ENCODE data around the gene SHROOM1. TPM values are rescaled to one million over a fixed set of nuclear protein-coding genes. Genes with fewer than 3 reads are reported as not detected.
"Not testable (repeated sequence)": the region's sequence is repeated elsewhere in the genome, so short reads cannot be mapped to it uniquely, and the experiment has no call there.

Gene SHROOM1
- 0.91 and 9.0 TPM in 2 replicates for total RNA-seq (2014; rRNA removed; shearing (Covaris generic))

- no peak for DNase-seq (ENCODE audit: low spot score)
Measured at GRCh38 chr5:132830436-132831094, at the start of gene SHROOM1. Gene SHROOM1 (minus strand): TSS chr5:132830647. CDS start chr5:132826140, 4,507 bp downstream.

- peak; percentile 44 for DNase-seq (ENCODE audit: low spot score)
Measured at GRCh38 chr5:132877938-132878337, 47.5 kb upstream of the SHROOM1 start.

- DNase-seq (ENCODE audit: low spot score), result no peak
Measured at GRCh38 chr5:132877466-132877865, 47.0 kb upstream of the SHROOM1 start.

- no peak for DNase-seq (ENCODE audit: low spot score)
Measured at GRCh38 chr5:132876020-132876759, 45.7 kb upstream of the SHROOM1 start.

- DNase-seq (ENCODE audit: low spot score), result no peak
Measured at GRCh38 chr5:132873930-132874271, 43.5 kb upstream of the SHROOM1 start.

GRCh38 chr5:132873119-132873929, 42.9 kb upstream of the SHROOM1 start, which contains the start of gene LEAP2:
Gene LEAP2 (plus strand): TSS chr5:132873668. CDS start chr5:132873695, 27 bp downstream.
- no peak for DNase-seq (ENCODE audit: low spot score)

GRCh38 chr5:132872788-132873118, 42.3 kb upstream of the SHROOM1 start:
- DNase-seq (ENCODE audit: low spot score), result no peak

- no peak for DNase-seq (ENCODE audit: low spot score)
Measured at GRCh38 chr5:132871459-132872284, 41.2 kb upstream of the SHROOM1 start.

GRCh38 chr5:132870801-132871200, 40.4 kb upstream of the SHROOM1 start:
- DNase-seq (ENCODE audit: low spot score), result no peak

GRCh38 chr5:132868754-132869153, 38.3 kb upstream of the SHROOM1 start:
- no peak for DNase-seq (ENCODE audit: low spot score)

GRCh38 chr5:132867046-132867451, 36.6 kb upstream of the SHROOM1 start:
- no peak for DNase-seq (ENCODE audit: low spot score)

GRCh38 chr5:132866342-132867045, 36.0 kb upstream of the SHROOM1 start, which contains the start of the genes GDF9 and UQCRQ:
Gene GDF9 (minus strand): TSS chr5:132866469. CDS start chr5:132864533, 1,936 bp downstream.
Gene UQCRQ (plus strand): TSS chr5:132866642. CDS start chr5:132866882, 240 bp downstream.
- DNase-seq (ENCODE audit: low spot score), result peak; percentile 100

GRCh38 chr5:132865668-132866341, 35.4 kb upstream of the SHROOM1 start:
- no peak for DNase-seq (ENCODE audit: low spot score)

GRCh38 chr5:132860742-132861141, 30.3 kb upstream of the SHROOM1 start:
- DNase-seq (ENCODE audit: low spot score), result no peak

GRCh38 chr5:132859889-132860437, 29.5 kb upstream of the SHROOM1 start:
- no peak for DNase-seq (ENCODE audit: low spot score)

GRCh38 chr5:132856011-132856410, 25.6 kb upstream of the SHROOM1 start:
- DNase-seq (ENCODE audit: low spot score), result no peak

GRCh38 chr5:132854992-132855391, 24.5 kb upstream of the SHROOM1 start:
- DNase-seq (ENCODE audit: low spot score), result not testable (repeated sequence)

- no peak for DNase-seq (ENCODE audit: low spot score)
Measured at GRCh38 chr5:132854301-132854700, 23.9 kb upstream of the SHROOM1 start.

- DNase-seq (ENCODE audit: low spot score), result no peak
Measured at GRCh38 chr5:132853790-132854189, 23.3 kb upstream of the SHROOM1 start.

GRCh38 chr5:132853323-132853722, 22.9 kb upstream of the SHROOM1 start:
- no peak for DNase-seq (ENCODE audit: low spot score)

All from H4 (cell line).